Right lobe of liver (tissue), 6 donors: Measurements from ENCODE around the gene PRRG4. TPM values are rescaled to one million over a fixed set of nuclear protein-coding genes. Genes with fewer than 3 reads are reported as not detected.

Experiments
- ATAC-seq, 4 donors: fragments of 200-7000 bp; cut with Tn5 transposase; one replicate each; pipeline ENCODE4 v1.9.1; 2020; ENCODE audit warnings: mild to moderate bottlenecking in 4 of 4, moderate library complexity in 4 of 4
- DNase-seq, 3 donors: peaks; one replicate each; pipeline ENCODE4 v3.0.0-alpha.2; 2020
- H3K27ac ChIP-seq, 3 donors: fragments of 200-600 bp; one replicate each; pipeline ENCODE4 v1.8.0; 2022
- H3K27me3 ChIP-seq, 2 donors: fragments of 200-600 bp; one replicate each; pipeline ENCODE4 v1.8.0; 2022
- H3K36me3 ChIP-seq, 4 donors: fragments of 200-600 bp; sonication (generic) in 1 of 4; one replicate each; pipeline versions ENCODE4 v1.5.1 to v1.8.0; 2017 to 2022; ENCODE audit warnings: control low read depth in 1 of 4
- H3K4me1 ChIP-seq, 4 donors: fragments of 200-600 bp; sonication (generic) in 1 of 4; one replicate each; pipeline versions ENCODE4 v1.5.1 to v1.8.0; 2017 to 2022; ENCODE audit warnings: control low read depth in 1 of 4
- H3K4me3 ChIP-seq, 3 donors: fragments of 200-600 bp; one replicate each; pipeline ENCODE4 v1.8.0; 2022
- H3K9me3 ChIP-seq, 4 donors: fragments of 200-600 bp; sonication (generic) in 1 of 4; one replicate each; pipeline versions ENCODE4 v1.5.1 to v1.8.0; 2017 to 2022; ENCODE audit warnings: control low read depth in 1 of 4
- POLR2A ChIP-seq: fragments of 450-650 bp; IDR thresholded peaks from one replicate; pipeline ENCODE4 v1.6.1; 2017; ENCODE audit warnings: antibody characterized with exemption, mild to moderate bottlenecking
- WGBS: methylation state at CpG from one replicate; pipeline ENCODE4 v1.1.6; 2018; ENCODE audit warnings: low coverage, low lambda C conversion rate; ENCODE audit not compliant: insufficient coverage; ENCODE audit errors: missing lambda C conversion rate; 5-methylcytosine and 5-hydroxymethylcytosine counted together
- intact Hi-C, 2 donors: fragments of 100-400 bp; cut with DNase I; formaldehyde crosslinking; loops; one replicate each; pipeline versions ENCODE4 v1.11.2 to v1.14.1; 2022
- total RNA-seq, 6 experiments: library from RNA; depleted of rRNA in 2 of 6; stranded (reverse); fragments of >200 nt in 2 of 6; fragmentation: NEBNext Ultra II Directional in 3 of 6; extraction: Animal tissue kit (Norgen Biotek cat#: 25700) in 3 of 6; gene quantifications; one replicate each; pipeline versions ENCODE4 v1.1.0 to v1.2.4, GENCODE V29; 2016 to 2023
- TF ChIP-seq, protein P1 (sequence below), 4 donors: fragments of 200-600 bp in 3 of 4; fragments of 450-650 bp in 1 of 4; IDR thresholded peaks; one replicate each; pipeline versions ENCODE4 v1.5.1 to v1.8.0; 2016 to 2022; ENCODE audit warnings: antibody characterized with exemption in 4 of 4, mild to moderate bottlenecking in 2 of 4
- donor health status: DM: no; HTN: yes; CAD: no.
- donor health status: DM: no; HTN: no; CAD: no.
- donor health status: DM: no; HTN: no; CAD: no.
- donor health status: DM: no; HTN: yes; CAD: no.
- donor health status: DM: no; HTN: yes; CAD: no.

The PRRG4 gene
- total RNA-seq, 6 experiments from 2014 or later: 4.7 to 13.6 (median 9.5) TPM

DNA sequence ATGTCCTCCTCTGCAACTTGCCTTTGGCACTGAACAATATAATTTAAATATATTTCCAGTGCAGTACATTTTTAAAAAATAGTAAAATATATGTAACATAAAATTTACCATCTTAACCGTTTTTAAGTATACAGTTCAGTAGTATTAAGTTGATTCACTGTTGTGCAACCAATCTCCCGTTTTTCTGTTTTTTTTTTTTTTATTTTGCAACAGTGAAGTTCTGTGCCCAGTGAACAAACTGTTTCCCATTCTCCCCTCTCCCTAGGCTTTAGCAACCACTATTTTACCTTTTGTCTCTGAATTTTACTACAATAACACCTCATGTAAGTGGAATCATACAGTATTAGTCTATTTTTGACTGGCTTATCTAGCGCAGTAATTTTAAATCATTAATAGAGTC is 13.8 kb downstream of the PRRG4 start:
- Histone ChIP-seq H3K4me3 (no peak overlapping the region), H3K27me3 (no peaks in the 10 kb centered on the region), H3K4me1 (peaks cover 0 to 13% (median 0%) of the 10 kb centered on the region in 4 donors), H3K36me3 (peaks cover 0 to 3% (median 0%) of the 10 kb centered on the region in 4 donors), H3K9me3 (no peaks in the 10 kb centered on the region), H3K27ac (no peak overlapping the region)
- peak; percentile 63 to 86 (median 66) for ATAC-seq
- no peak for DNase-seq
- WGBS: 38% methylated on average over 3 of the region's 3 CpGs
- intact Hi-C loops: no loop called here
- TF ChIP-seq POLR2A: no peak
- TF ChIP-seq, protein P1, sequence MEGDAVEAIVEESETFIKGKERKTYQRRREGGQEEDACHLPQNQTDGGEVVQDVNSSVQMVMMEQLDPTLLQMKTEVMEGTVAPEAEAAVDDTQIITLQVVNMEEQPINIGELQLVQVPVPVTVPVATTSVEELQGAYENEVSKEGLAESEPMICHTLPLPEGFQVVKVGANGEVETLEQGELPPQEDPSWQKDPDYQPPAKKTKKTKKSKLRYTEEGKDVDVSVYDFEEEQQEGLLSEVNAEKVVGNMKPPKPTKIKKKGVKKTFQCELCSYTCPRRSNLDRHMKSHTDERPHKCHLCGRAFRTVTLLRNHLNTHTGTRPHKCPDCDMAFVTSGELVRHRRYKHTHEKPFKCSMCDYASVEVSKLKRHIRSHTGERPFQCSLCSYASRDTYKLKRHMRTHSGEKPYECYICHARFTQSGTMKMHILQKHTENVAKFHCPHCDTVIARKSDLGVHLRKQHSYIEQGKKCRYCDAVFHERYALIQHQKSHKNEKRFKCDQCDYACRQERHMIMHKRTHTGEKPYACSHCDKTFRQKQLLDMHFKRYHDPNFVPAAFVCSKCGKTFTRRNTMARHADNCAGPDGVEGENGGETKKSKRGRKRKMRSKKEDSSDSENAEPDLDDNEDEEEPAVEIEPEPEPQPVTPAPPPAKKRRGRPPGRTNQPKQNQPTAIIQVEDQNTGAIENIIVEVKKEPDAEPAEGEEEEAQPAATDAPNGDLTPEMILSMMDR (IDR thresholded peaks at IDR 0.05): no peak

- intact Hi-C loops: no loop called here
- no peak overlapping the region for H3K27ac ChIP-seq
- peaks cover 0 to 6% (median 0%) of the 10 kb centered on the region in 4 donors for H3K4me1 ChIP-seq
- no peaks in the 10 kb centered on the region for H3K36me3 ChIP-seq
- WGBS: 63% methylated on average over 2 of the region's 2 CpGs
- DNase-seq (no peak), ATAC-seq (peak in 1 of 4 donors; percentile 40)
- no peaks in the 10 kb centered on the region for H3K9me3 ChIP-seq
- no peak overlapping the region for H3K4me3 ChIP-seq
- TF ChIP-seq POLR2A: no peak
- TF ChIP-seq, protein P1 (IDR thresholded peaks at IDR 0.05): no peak
- H3K27me3 ChIP-seq: no peaks in the 10 kb centered on the region
Measured at GRCh38 chr11:32847511-32847910, 17.8 kb downstream of the PRRG4 start.

DNA sequence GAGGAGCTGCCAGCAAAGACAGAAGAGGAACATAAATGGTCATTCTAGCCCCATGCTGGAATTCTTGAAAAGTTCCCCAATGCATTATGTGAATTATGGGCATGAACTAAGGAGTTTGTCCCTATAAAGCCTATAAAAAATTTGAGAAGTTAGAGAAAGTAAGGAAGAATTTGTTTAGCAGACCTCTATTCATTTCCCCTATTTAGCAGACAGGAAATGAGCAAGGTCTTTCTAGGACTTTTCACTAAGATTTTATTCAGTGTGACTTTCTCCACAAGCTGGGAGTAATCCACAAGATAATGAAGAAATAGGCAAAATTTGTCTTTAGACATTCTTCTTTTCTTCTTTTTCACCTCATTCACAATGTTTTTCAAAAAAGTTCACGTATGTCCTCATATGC is 20.0 kb downstream of the PRRG4 start:
- no peak for DNase-seq
- intact Hi-C loops: no loop called here
- 69% methylated on average over 1 of the region's 1 CpG for WGBS

GRCh38 chr11:32851251-32851650 is 21.5 kb downstream of the PRRG4 start:
- no peak overlapping the region for H3K4me3 ChIP-seq
- no peaks in the 10 kb centered on the region for H3K9me3 ChIP-seq
- H3K4me1 ChIP-seq: peaks cover 0 to 8% (median 0%) of the 10 kb centered on the region in 4 donors
- H3K36me3 ChIP-seq: no peaks in the 10 kb centered on the region
- no peak overlapping the region for H3K27ac ChIP-seq
- H3K27me3 ChIP-seq: no peaks in the 10 kb centered on the region
- TF ChIP-seq, protein P1 (IDR thresholded peaks at IDR 0.05): no peak
- TF ChIP-seq POLR2A: no peak
- 100% methylated on average over 1 of the region's 1 CpG for WGBS
- ATAC-seq (no peak), DNase-seq (no peak)
- intact Hi-C loops: no loop called here

More for the DNA sequence above, 20.0 kb downstream of the PRRG4 start:
- no peak overlapping the region for H3K27ac ChIP-seq
- H3K4me1 ChIP-seq: no peaks in the 10 kb centered on the region
- no peaks in the 10 kb centered on the region for H3K36me3 ChIP-seq
- TF ChIP-seq, protein P1 (IDR thresholded peaks at IDR 0.05): no peak
- TF ChIP-seq POLR2A: no peak
- H3K27me3 ChIP-seq: no peaks in the 10 kb centered on the region
- H3K9me3 ChIP-seq: no peaks in the 10 kb centered on the region
- no peak overlapping the region for H3K4me3 ChIP-seq
- no peak for ATAC-seq

DNA sequence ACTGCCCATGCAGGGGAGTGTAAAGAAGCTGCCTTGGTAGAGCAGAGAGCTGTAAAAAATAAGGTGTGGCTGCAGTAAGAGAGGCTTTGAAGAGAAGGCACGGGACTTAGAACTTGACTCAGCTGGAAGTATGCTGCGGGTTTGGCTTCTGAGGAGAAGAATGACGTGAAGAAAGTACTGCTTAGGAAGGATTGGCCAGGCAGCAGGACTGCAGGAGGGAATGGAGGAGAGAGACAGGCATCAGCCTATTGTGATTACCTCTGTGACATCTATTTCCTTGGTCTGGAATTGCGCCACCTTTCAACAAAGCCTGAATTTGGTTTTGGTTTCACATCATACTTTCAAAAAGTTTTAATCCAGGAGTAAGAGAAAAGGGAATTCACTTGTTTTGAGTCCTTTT is 22.5 kb downstream of the PRRG4 start:
- TF ChIP-seq POLR2A: no peak
- TF ChIP-seq, protein P1 (IDR thresholded peaks at IDR 0.05): no peak
- DNase-seq: no peak
- H3K36me3 ChIP-seq: no peaks in the 10 kb centered on the region
- intact Hi-C loops: no loop called here
- H3K9me3 ChIP-seq: no peaks in the 10 kb centered on the region
- no peaks in the 10 kb centered on the region for H3K27me3 ChIP-seq
- ATAC-seq: peak in 2 of 4 donors; percentile 33 to 42
- H3K27ac ChIP-seq: no peak overlapping the region
- H3K4me3 ChIP-seq: no peak overlapping the region
- H3K4me1 ChIP-seq: peaks cover 0 to 8% (median 0%) of the 10 kb centered on the region in 4 donors
- WGBS: 58% methylated on average over 4 of the region's 4 CpGs
